ENCODE measurements around the gene LDAH.

GRCh38 chr2:20664431-20665242 lies 158.3 kb downstream of the LDAH start:
- TF ChIP-seq POLR2A (IDR thresholded peaks at IDR 0.05; ENCODE audit: low read depth, low read length) (no peak), CTCF (IDR thresholded peaks at IDR 0.05 in 2 of 3, conservative IDR thresholded peaks at IDR 0.05 in 1 of 3; ENCODE audit: control insufficient read depth in 2 of 3, extremely low read depth in 1 of 3, insufficient read depth in 1 of 3, low read depth in 3 of 3, low read length in 3 of 3) (no peak), RELA (IDR thresholded peaks at IDR 0.05; ENCODE audit: borderline replicate concordance, partially characterized antibody) (no peak), EP300 (IDR thresholded peaks at IDR 0.05; ENCODE audit: borderline replicate concordance in 1 of 2, control insufficient read depth in 1 of 2, low read depth in 2 of 2, low read length in 2 of 2) (no peak), EZH2 (IDR thresholded peaks at IDR 0.05; ENCODE audit: borderline replicate concordance, control insufficient read depth, low read depth, low read length) (no peak), BCL3 (IDR thresholded peaks at IDR 0.05; ENCODE audit: borderline replicate concordance, insufficient read depth, low read depth, low read length, poor library complexity, severe bottlenecking) (no peak), ELK1 (IDR thresholded peaks at IDR 0.05; ENCODE audit: low read depth, low read length) (no peak)
- TF ChIP-seq, protein P1, sequence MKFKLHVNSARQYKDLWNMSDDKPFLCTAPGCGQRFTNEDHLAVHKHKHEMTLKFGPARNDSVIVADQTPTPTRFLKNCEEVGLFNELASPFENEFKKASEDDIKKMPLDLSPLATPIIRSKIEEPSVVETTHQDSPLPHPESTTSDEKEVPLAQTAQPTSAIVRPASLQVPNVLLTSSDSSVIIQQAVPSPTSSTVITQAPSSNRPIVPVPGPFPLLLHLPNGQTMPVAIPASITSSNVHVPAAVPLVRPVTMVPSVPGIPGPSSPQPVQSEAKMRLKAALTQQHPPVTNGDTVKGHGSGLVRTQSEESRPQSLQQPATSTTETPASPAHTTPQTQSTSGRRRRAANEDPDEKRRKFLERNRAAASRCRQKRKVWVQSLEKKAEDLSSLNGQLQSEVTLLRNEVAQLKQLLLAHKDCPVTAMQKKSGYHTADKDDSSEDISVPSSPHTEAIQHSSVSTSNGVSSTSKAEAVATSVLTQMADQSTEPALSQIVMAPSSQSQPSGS (IDR thresholded peaks at IDR 0.05; ENCODE audit: low read length), result no peak

Measured in GM12878 (cell line).